ENCODE results near the gene LAPTM5. TPM values are rescaled to one million over a fixed set of nuclear protein-coding genes. Genes with fewer than 3 reads are reported as not detected.

The LAPTM5 gene
- total RNA-seq, 1 donor from 2014 or later = 179 TPM

DNA sequence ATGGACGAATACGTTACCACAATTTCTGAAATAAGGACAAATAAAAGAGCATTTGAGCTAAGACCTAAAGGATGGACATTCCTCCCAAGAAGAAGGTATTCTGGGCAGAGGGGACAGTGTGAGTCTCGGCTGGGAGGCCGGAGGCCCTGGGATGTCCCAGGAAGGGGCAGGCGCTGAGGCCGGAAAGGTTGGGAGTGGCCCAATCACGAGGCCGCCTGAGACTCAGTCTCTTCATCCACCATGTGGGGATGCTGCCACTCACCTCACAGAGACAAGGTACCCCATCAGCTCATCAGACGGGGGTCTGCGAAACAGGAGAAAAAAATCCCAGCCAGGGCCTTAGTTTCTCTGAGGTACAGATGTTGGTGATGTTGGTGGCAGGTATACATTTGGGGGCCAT is 24.3 kb upstream of the LAPTM5 start:
- no peak overlapping the region for H3K27ac Mint-ChIP-seq
- H3K27me3 Mint-ChIP-seq = peaks cover 4% of the 10 kb centered on the region
- intact Hi-C loops (cut with micrococcal nuclease) = loop anchor here (1.0 to 5.0 kb wide), 2 partner anchors 129 to 145 kb away; no protein-coding TSS in a partner anchor
- H3K36me3 Mint-ChIP-seq (ENCODE audit: low read depth) = no peaks in the 10 kb centered on the region
- H3K9me3 Mint-ChIP-seq = no peaks in the 10 kb centered on the region
- no peak for DNase-seq
- H3K4me3 Mint-ChIP-seq = no peak overlapping the region
- peaks cover 11% of the 10 kb centered on the region for H3K4me1 Mint-ChIP-seq

DNA sequence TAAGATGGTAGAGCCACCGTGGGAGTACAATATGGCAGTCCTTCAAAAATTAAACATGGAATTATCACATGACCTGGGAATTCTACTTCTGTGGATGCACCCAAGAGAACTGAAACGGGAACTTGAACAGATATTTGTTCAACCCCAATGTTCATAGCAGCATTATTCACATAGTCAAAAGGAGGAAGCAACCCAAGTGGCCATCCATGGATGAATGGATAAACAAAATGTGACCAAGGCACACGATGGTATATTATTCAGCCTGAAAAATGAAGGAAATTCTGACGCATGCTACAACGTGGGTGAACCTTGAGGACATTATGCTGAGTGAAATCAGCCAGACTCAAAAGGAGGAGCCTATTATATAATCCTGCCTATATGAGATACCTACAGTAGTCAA is 22.8 kb upstream of the LAPTM5 start:
- Mint-ChIP-seq H3K4me3 (no peak overlapping the region), H3K9me3 (no peaks in the 10 kb centered on the region), H3K4me1 (peaks cover 11% of the 10 kb centered on the region), H3K36me3 (ENCODE audit: low read depth) (no peaks in the 10 kb centered on the region), H3K27ac (no peak overlapping the region), H3K27me3 (peaks cover 4% of the 10 kb centered on the region)
- no peak for DNase-seq
- intact Hi-C loops (cut with micrococcal nuclease) = loop anchor here (5.0 kb wide), 1 partner anchor 147 kb away; no protein-coding TSS in a partner anchor

DNA sequence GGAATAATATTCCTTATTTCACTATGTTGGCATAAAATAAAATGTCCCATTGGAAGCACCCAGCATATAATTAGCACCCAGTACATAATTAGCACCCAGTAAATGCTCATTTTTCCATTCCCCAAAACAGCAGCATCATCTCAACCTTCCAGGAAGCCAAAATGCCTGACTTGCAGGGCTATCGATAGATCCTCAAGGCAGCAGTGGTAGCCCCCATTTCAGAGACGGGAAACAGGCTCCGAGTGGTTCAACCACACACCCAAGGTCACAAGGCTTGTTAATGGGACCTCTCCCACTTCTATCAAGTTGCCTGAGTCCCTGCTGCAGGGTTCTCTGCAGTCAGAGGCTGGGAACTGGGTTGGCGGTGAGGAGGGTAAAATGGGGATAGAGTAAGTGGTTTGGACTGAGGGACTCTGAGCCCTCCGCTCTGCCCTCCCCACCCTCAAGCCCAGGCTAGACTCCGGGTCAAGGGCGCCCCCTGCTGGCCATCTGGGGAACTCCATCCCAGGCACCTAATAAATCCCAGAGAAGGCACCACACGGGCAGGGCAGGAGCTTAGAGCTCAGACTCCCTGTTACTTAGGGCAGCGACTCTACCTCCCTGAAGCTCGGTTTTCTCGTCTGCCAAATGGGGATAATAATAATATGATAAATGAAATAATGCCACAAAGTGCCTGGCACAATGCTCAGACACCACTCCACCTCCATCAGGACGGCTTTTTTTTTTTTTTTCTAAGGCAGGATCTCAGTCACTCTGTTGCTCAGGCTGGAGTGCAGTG is 21.9 kb upstream of the LAPTM5 start:
- peak; percentile 97 for DNase-seq
- H3K4me3 Mint-ChIP-seq = no peak overlapping the region
- intact Hi-C loops (cut with micrococcal nuclease) = loop anchor here (1.0 to 5.0 kb wide), 4 partner anchors 23 to 148 kb away; no protein-coding TSS in a partner anchor
- H3K4me1 Mint-ChIP-seq = peaks cover 11% of the 10 kb centered on the region
- H3K36me3 Mint-ChIP-seq (ENCODE audit: low read depth) = no peaks in the 10 kb centered on the region
- H3K27me3 Mint-ChIP-seq = peaks cover 4% of the 10 kb centered on the region
- H3K27ac Mint-ChIP-seq = no peak overlapping the region
- no peaks in the 10 kb centered on the region for H3K9me3 Mint-ChIP-seq

DNA sequence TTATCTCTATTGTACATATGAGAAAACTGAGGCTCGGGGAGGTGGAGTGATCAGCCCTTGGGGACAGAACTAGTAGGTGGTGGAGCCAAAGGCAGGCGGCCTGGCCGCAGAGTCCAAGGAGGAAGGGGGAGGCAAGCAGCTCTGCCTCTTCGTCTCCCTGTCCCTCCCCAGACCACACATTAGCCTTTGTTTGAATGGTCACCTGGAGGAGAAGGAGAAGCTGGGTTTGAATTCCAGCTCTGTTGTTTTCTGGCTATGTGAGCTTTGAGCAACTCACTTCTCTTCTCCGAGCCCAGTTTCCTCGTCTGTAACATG is 21.4 kb upstream of the LAPTM5 start:
- no peak for DNase-seq
- H3K4me1 Mint-ChIP-seq = peaks cover 11% of the 10 kb centered on the region
- no peak overlapping the region for H3K27ac Mint-ChIP-seq
- H3K9me3 Mint-ChIP-seq = no peaks in the 10 kb centered on the region
- H3K27me3 Mint-ChIP-seq = peaks cover 4% of the 10 kb centered on the region
- no peaks in the 10 kb centered on the region for H3K36me3 Mint-ChIP-seq (ENCODE audit: low read depth)
- intact Hi-C loops (cut with micrococcal nuclease) = loop anchor here (1.0 to 2.0 kb wide), 3 partner anchors 23 to 60 kb away; no protein-coding TSS in a partner anchor
- no peak overlapping the region for H3K4me3 Mint-ChIP-seq

DNA sequence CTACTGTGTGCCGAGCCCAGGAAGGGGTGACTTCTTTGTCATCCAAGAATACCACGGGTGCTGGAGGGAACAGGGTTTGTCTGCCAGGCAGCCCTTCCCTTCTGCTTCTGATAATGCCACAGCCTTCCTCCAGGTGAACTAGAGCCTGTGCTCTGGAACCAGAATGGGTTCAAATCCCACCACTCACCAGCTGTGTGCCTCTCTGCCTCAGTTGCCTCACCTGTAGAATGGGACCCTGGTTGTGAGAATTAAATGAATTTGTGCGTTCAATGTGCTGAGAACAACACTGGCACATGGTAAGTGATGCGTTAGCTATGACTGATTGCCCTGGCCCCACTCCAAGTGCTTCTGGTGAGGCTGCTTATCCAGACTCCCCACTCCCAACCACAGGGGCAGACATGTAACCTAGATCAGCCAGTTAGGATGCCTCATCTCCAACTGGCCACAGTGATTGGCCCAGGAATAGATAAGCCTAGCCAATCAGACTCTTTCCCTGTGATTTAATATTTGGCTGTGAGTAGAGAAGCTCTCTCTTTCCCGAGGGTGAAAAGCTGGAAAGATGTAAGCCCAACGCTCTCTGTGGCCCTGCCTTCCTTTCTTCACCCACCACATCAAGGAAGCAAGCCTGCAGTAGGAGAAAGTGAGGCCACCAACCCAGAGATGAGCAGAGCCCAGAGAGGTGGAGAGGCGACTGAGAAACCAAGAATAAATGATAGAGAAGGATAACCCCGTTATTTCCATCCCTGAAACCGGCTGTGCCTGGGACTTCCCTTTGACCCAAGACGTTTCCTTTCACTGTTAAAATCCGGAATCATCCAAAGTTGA is 20.8 kb upstream of the LAPTM5 start:
- H3K36me3 Mint-ChIP-seq (ENCODE audit: low read depth) = no peaks in the 10 kb centered on the region
- intact Hi-C loops (cut with micrococcal nuclease) = loop anchor here (2.0 kb wide), 1 partner anchor 30 kb away; no protein-coding TSS in a partner anchor
- peaks cover 4% of the 10 kb centered on the region for H3K27me3 Mint-ChIP-seq
- H3K4me1 Mint-ChIP-seq = peaks cover 11% of the 10 kb centered on the region
- no peaks in the 10 kb centered on the region for H3K9me3 Mint-ChIP-seq
- no peak for DNase-seq
- H3K4me3 Mint-ChIP-seq = no peak overlapping the region
- H3K27ac Mint-ChIP-seq = no peak overlapping the region

DNA sequence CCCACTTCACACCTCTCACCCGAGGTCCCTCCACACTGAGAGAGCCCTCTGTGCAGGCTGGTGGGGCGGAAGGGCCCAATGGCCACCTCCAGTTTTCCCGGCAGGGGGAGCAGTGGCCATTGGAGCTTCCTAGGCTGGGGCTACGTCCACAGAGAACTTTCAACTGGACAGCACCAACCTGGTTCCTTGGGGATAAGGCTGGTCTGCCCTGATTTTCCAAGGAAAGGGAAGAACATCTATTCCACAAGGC is 20.3 kb upstream of the LAPTM5 start:
- Mint-ChIP-seq H3K27ac (no peak overlapping the region), H3K4me1 (peaks cover 11% of the 10 kb centered on the region), H3K9me3 (no peaks in the 10 kb centered on the region), H3K36me3 (ENCODE audit: low read depth) (no peaks in the 10 kb centered on the region), H3K4me3 (no peak overlapping the region), H3K27me3 (peaks cover 4% of the 10 kb centered on the region)
- intact Hi-C loops (cut with micrococcal nuclease) = loop anchor here (2.0 kb wide), 1 partner anchor 29 kb away; no protein-coding TSS in a partner anchor
- DNase-seq = no peak

DNA sequence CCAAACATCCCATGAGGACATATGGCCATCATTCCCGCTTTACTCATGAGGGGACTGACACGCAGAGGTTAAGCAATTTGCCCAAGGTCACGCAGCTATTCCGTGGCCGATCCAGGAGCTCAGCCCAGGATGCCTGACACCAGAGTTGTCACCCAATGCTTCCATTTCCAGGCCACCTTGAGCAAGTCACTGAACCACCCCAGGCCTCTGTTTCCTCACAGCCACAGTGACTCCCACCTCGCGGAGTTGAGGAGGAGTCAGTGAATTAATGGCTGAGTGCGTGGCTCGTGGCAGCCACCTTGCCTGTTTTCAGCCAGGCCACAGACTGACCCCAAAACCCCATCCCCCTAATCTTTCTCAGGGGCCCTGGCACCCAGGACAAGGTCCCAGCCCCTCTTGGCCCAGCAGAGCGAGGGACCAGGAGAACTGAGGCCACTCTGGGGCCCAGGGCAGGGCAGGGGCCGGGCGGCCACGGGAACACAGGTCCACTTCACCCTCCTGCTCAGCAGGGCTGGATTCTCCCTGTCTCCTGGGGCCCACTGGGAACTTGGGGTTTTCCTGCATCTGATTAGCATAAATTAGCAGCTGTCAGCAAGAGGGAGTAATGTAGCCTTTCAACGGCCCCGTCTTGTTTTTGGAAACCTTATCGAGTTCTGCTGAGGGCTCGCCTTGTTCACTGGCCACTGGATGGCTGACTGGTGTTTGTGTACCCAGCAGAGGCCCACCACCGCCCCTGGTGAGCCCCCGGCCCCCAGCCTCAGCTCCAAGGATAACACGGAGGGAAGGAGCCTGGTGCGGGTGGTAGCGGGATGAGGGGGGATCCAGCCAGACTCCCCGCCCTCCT is 19.7 kb upstream of the LAPTM5 start:
- Mint-ChIP-seq H3K36me3 (ENCODE audit: low read depth) (no peaks in the 10 kb centered on the region), H3K4me3 (no peak overlapping the region)

DNA sequence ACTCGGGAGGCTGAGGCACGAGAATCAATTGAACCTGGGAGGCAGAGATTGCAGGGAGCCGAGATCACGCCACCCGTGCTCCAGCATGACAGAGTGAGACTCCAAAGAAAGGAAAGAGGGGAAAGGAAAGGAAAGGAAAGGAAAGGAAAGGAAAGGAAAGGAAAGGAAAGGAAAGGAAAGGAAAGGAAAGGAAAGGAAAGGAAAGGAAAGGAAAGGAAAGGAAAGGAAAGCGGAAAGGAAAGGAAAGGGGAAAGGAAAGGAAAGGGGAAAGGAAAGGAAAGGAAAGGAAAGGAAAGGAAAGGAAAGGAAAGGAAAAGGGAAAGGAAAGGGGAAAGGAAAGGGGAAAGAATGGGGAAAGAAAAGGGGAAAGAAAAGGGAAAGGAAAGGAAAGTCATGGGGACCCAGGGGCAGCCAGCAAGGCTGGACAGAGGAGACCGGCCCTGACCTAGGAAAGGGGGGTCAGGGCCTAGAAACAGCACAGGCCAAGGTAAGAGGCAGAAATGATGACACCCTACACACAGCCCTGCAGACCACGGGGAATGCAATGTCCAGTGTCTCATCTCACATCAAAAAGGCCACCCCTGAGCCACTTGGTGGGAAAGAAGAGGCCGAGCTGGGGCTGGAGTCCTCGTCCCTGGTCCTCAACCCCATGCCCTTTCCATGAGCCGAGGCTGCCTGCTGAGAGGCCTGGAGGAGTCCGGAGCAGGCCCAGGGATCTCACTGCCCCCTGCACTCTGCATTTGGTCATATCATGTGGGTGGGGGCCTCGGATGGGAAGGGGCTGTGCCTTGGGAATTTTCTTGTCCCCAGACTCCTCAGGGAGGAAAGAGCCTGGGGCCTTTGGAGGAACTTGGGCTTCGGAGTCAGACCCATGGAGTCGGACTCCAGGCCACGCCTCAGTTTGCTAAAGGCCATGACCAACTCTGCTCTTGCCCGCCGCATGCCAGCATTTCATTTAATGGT is 18.8 kb upstream of the LAPTM5 start:
- intact Hi-C loops (cut with micrococcal nuclease) = no loop called here
- Mint-ChIP-seq H3K4me1 (peaks cover 8% of the 10 kb centered on the region), H3K4me3 (no peak overlapping the region), H3K27me3 (peaks cover 4% of the 10 kb centered on the region), H3K9me3 (no peaks in the 10 kb centered on the region), H3K27ac (no peak overlapping the region), H3K36me3 (ENCODE audit: low read depth) (no peaks in the 10 kb centered on the region)
- DNase-seq = no peak

More for the DNA sequence above, 19.7 kb upstream of the LAPTM5 start:
- intact Hi-C loops (cut with micrococcal nuclease) = no loop called here
- Mint-ChIP-seq H3K4me1 (peaks cover 8% of the 10 kb centered on the region), H3K27ac (no peak overlapping the region), H3K27me3 (peaks cover 4% of the 10 kb centered on the region), H3K9me3 (no peaks in the 10 kb centered on the region)
- DNase-seq = no peak

DNA sequence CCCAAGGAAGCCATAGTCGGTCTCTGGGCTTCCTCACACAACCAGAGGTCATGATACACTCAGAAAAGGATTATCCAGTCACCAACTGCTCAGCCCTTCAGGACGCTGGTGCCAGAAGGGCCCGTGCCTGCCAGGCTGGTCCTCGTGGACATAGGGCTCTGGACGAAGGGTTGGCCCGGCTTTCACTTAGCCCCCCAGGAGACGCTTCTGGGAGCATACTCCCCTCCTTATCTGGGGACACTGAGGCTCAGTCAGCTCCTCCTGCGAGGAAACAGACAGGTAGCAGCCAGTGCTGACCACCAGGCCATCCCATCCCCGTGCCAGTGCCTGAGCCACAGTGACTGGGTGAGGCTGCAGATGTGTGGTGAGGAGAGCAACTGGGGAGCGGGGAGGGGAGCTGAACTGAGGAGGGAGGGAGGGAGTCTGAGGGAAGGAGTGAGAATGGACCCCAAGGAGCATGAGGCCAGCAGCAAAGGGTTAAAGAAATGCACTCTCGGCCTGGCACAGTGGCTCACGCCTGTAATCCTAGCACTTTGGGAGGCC is 17.9 kb upstream of the LAPTM5 start:
- no peak overlapping the region for H3K27ac Mint-ChIP-seq
- H3K4me3 Mint-ChIP-seq = no peak overlapping the region
- no peak for DNase-seq
- intact Hi-C loops (cut with micrococcal nuclease) = no loop called here
- H3K9me3 Mint-ChIP-seq = no peaks in the 10 kb centered on the region
- H3K4me1 Mint-ChIP-seq = peaks cover 8% of the 10 kb centered on the region
- H3K27me3 Mint-ChIP-seq = peaks cover 3% of the 10 kb centered on the region
- no peaks in the 10 kb centered on the region for H3K36me3 Mint-ChIP-seq (ENCODE audit: low read depth)

DNA sequence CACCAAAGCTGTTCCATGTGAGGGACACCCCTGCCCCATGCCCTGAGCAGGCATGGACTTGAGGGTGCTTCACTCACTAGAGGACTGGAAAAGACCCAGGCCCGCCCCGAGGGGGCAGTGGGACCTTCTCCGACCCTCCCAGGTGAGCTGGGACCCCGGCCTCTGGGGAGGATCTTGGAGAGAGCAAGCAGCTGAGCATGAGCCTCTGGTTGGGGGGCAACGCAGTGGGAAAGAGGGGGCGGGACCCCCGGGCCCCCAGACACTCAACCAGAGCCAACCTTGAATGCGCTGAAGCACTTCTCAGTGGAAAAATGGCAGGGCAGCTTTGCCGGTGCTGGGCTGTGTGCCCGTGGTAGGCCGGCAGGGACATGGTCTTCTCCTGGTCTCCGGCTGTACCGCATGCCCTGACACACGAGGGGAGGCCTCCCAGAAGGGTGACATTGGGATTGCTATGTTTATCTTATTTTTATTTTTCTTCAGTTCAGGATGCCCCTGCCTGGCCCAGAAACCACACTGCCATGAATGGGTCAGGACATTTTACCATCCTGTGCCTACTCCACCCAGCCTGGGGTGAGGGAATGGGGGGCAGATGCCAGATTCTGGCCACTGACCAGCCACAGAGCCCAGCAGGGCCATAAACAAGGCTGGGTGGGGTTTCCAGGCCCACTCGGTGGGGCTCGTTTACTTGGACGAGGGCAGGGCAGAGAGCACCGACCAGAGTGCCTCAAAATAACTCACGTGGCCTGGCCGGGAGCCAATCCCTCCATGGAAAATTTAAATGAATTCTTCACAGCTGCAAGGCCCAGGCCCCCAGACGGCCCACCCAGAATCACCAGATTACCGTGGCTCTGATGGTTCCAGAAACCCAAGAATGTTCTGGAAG is 17.2 kb upstream of the LAPTM5 start:
- Mint-ChIP-seq H3K27ac (no peak overlapping the region), H3K9me3 (no peaks in the 10 kb centered on the region), H3K27me3 (peaks cover 3% of the 10 kb centered on the region), H3K4me3 (no peak overlapping the region), H3K4me1 (peaks cover 7% of the 10 kb centered on the region), H3K36me3 (ENCODE audit: low read depth) (no peaks in the 10 kb centered on the region)
- intact Hi-C loops (cut with micrococcal nuclease) = no loop called here
- no peak for DNase-seq

DNA sequence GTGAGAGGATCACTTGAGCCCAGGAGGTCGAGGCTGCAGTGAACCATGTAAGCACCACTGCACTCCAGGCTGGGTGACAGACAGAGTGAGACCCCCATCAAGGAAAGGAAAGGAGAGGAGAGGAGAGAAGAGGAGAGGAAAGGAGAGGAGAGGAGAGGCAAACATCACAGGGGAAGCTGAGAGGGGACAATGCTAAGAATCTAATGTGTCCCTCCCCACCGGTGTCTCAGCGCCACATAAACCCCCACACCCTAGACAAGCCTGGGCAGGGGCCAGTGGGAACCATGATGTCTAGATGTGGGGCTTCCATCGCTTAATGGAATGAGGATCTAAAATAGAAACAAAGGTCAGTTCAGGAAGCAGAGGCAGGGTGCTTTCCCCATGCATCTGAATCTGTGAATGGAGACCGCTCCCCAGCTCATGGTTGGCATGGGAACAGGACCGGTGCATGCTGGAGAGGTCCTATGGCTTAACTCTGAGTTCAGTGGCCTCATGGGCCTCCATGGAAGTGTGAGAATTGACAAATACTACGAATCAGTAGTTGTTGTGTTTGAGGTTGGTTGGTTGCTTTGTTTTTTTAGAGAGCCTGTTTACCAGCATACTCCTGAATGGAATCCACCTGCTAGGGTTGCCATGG is 16.3 kb upstream of the LAPTM5 start:
- DNase-seq = no peak
- Mint-ChIP-seq H3K9me3 (no peaks in the 10 kb centered on the region), H3K27ac (no peak overlapping the region), H3K36me3 (ENCODE audit: low read depth) (no peaks in the 10 kb centered on the region), H3K4me1 (peaks cover 1% of the 10 kb centered on the region), H3K4me3 (no peak overlapping the region), H3K27me3 (peaks cover 2% of the 10 kb centered on the region)
- intact Hi-C loops (cut with micrococcal nuclease) = no loop called here

DNA sequence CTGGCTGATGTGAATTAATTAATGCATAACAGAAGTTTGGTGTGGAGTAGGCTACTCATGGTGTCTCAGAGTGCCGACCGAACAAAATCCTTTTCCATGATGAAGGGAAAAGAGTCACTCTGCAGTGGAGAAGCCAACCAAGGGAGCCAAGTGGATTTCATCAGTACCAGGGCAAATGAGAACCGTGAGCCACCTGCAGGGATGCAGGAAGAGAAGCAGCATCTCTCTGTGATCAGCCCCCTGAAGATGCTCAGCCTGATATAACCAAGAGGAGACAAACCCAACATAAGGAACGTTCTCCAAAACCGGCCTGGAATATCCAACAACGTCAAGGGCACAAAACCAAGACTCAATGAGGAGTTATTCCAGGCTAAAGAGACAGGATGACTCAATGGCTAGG is 13.4 kb upstream of the LAPTM5 start:
- Mint-ChIP-seq H3K36me3 (ENCODE audit: low read depth) (no peaks in the 10 kb centered on the region), H3K4me1 (peaks cover 18% of the 10 kb centered on the region), H3K27me3 (peaks cover 2% of the 10 kb centered on the region), H3K27ac (no peak overlapping the region), H3K9me3 (no peaks in the 10 kb centered on the region), H3K4me3 (no peak overlapping the region)
- intact Hi-C loops (cut with micrococcal nuclease) = no loop called here
- no peak for DNase-seq
